Activated gamma-delta T cell treated with Interleukin-2 at 50 U/mL for 16 hours (primary cell): ENCODE results near the gene KRTCAP2.
"Not testable (repeated sequence)": the region's sequence is repeated elsewhere in the genome, so short reads cannot be mapped to it uniquely, and the experiment has no call there.

Experiments used
- DNase-seq: peaks from one replicate; pipeline ENCODE4 v3.0.0-alpha.2; 2020

KRTCAP2 gene

GRCh38 chr1:155172732-155173477 lies at the start of gene KRTCAP2:
Gene KRTCAP2 (minus strand): TSS chr1:155173304. CDS start chr1:155173224, 80 bp downstream.
- DNase-seq: peak; percentile 94

- DNase-seq: not testable (repeated sequence)
These were observed 47.3 kb upstream of the KRTCAP2 start for GRCh38 chr1:155220211-155220965.

GRCh38 chr1:155219592-155220031 lies 46.5 kb upstream of the KRTCAP2 start:
- no peak for DNase-seq

DNA sequence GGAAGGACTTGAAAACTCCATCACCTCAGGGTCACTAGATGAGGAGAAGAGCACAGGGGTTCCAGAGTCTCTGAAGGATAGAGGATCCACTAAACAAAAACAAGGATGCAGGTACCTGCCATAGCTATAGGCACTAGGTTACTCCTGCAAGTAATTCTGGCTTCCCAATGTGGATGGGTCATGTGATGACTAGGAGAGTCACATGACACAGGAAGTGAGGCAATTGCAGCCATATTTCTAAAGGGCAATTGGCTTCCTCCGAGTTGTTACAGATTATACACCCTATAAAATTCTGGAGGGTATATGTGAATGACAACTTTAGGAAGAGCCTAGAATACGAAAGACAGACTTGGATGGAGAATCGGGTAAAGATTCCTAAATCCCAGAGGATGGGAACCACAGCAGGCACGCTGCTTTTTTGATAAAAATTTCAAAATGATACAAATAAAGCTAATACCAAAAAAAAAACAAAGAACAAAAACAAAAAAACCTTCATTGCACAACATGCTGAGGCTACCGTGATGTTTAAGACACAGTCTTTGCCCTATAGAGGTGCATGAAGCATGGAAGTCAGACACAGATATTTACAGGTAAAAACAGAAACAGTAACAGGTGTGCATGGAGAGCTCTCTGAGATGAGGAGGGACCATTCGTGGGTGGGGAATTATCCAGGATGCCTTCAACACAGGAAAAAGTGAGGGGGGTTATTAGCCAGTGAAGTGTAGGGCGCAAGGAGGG lies 45.9 kb upstream of the KRTCAP2 start:
- no peak for DNase-seq

GRCh38 chr1:155214702-155215101 lies 41.6 kb upstream of the KRTCAP2 start:
- not testable (repeated sequence) for DNase-seq

DNA sequence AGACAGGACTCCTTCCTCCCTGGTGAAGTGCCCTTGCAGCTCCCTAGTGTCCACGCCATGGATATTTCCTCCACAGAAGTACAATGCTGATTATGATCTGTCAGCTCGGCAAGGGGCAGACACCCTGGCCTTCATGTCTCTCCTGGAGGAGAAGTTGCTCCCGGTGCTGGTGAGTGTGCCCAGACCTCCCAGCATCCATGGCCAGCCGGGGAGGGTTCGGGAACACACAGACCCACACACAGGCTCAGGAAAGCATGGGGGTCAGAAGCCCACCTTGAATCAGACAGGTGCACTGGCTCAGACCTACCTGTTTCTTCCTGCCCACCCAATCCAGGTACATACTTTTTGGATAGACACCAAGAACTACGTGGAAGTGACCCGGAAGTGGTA lies 38.9 kb upstream of the KRTCAP2 start:
- not testable (repeated sequence) for DNase-seq

DNA sequence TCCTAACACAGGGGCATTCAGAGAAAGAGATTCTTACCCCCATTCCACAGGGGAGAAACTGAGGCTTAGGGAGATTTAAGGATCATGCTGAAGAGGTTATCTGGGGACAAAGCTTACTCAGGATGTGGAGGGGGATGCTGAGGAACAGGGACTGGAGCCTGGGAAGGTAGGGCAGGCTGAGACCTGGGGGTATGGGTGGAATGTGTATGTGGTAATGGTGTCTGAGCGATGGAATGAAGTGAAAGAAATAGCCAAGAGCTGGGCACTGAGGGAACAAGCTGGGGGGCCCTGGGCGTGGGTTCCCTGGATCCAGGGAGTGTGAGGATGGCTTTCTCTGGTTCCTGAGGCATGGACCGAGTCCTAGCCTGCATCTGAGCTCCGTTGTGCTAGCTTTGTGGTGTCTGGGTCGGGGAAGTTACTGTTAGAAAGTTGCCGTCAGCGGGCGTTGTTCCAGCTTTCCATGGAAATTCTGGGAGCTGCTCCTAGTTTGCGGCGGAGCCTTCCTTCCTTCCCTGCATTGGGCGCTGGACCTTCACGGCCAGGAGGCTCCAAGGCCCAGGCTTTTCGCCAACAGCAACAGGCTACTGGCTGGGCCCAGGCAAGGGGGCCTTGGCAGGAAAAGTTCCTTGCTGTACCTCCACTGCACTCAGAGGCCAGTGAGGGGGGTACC lies 38.4 kb upstream of the KRTCAP2 start:
- not testable (repeated sequence) for DNase-seq

- no peak for DNase-seq
These were observed 37.4 kb upstream of the KRTCAP2 start for GRCh38 chr1:155210314-155211104.

GRCh38 chr1:155209312-155209721 lies 36.2 kb upstream of the KRTCAP2 start:
- no peak for DNase-seq

GRCh38 chr1:155208541-155209311 lies 35.6 kb upstream of the KRTCAP2 start, which contains the start of gene MTX1:
Gene MTX1 (plus strand): TSS chr1:155208695. CDS start chr1:155208805, 110 bp downstream.
- DNase-seq: peak; percentile 84

DNA sequence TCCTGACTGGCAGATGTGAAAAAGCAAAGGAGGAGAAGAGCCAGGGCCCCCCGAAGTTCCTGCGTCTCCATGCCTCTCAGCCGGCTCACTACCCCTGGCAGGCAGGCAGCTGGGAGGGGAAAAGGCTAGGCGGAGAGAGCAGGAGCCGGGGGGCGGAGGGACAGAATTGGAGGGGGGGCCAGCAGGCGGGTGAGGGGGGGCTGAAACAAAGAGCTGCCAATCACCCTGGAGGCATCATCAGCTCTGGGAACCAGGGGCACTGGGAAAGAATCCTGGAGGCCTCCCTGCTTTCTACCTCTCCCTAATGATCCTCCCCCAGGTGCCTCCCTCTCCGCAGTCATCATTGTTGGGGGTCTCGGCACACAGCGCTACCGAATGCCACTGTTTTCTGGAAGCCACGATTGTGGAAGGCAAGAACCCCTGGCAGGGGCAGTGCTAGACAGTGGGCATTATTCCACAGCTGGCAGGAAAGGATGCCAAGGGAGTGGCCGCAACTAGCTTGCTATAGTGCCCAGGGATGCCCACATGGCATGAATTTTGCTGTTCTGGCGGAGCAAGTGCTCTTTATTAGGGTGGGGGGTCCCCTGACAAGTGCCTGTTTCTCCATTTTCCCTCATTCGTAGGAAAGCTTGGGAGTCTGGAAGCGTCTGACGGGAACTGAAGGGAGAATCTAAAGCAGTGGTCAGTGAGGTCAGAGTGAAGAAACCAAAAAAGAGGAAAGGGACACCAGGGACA lies 34.9 kb upstream of the KRTCAP2 start, which contains the start of gene THBS3:
TSS of gene THBS3 (minus strand) at position 92 of the 735 bp plus-strand sequence. CDS start at position 71, 21 bp downstream.
- no peak for DNase-seq

DNA sequence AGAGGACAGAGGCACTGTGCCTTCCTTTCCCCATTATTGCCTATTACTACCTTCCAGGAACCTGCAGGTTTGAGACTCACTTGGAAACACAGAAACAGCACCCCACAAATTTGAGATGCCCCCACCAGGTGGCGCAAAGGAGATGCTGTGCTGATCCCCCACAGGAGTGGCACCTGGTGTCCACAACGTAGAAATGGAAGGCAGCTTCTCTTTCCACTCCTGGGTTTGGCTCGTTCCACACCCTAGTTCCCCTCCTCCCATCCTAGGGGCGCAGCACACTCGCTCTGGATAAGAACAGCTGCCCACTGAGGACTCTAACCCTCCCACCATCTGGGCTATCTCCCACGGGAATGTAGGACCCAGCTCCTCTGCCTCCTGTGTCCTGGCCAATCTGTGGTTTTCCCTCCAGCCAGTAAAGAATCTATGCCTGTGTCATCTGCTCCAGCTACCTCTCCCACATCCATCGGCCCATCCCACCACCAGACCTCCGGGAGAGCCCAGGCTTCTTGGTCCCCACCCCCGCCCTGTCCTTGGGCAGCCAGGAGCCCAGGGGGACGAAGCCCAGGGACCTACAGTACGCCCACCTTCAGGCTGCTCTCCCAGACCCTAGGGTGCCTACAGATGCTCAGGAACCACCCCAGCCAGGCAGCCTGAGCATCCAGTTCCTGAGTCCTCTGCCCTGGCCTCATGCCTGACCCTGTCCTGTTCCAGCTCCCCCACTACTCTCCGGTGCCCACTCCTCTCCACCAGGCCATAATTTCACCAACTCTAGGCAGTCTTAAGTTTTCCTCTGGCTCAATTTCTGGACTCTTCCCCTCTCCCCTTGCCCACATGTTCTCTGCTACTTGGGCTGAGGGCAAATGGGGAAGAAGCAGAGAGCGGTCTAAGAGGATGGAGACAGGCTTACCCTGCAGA lies 34.0 kb upstream of the KRTCAP2 start:
- peak; percentile 93 for DNase-seq

DNA sequence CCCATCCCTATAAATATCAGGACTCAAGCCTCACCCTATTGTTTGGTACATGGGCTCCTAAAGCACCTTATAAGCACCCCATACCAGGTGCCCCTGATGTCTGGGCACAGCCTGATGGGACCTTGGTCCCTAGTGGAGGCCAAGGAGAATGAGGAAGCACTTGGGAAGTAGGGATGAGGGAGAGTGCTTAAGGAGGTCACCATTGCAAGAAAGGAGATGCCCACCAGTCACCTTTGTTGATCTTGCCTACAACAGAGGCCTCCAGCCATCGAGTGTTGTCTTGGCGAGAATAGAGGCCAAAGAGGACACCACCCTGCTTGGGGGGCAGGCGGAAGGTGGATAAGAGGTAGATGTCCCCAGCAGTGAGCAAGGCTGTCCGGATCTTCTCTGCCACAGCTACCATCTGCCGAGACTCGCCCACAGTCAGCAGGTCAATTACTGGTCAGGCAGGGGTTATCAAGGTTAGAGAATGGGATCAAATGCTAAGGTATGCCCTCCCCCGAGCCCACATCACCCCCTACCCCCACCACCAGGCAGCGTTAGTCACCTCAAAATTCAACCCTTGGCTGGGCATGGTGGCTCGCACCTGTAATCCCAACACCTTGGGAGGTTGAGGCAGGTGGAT lies 33.0 kb upstream of the KRTCAP2 start:
- DNase-seq: no peak

DNA sequence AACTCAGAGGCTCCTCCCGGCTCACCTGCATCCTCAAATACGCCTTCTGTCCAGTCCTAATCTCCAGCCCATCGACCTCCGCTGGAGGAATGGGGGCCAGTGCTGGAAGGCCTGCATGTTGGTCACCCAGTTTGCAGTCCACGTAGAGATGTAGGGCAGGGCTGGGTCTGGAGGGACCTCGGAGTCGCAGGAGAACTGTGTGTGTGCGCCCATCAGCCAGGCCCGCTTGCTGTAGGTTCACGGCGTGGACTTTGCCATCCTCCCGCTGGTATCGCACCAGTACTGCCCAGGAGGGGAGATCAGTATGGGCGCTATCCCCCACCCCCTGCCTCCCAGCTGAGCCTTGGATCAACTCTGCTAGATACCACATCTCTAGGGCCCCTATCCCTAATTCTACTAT lies 31.9 kb upstream of the KRTCAP2 start:
- DNase-seq: no peak

- no peak for DNase-seq
These were observed 29.8 kb upstream of the KRTCAP2 start for GRCh38 chr1:155202731-155203515.

DNA sequence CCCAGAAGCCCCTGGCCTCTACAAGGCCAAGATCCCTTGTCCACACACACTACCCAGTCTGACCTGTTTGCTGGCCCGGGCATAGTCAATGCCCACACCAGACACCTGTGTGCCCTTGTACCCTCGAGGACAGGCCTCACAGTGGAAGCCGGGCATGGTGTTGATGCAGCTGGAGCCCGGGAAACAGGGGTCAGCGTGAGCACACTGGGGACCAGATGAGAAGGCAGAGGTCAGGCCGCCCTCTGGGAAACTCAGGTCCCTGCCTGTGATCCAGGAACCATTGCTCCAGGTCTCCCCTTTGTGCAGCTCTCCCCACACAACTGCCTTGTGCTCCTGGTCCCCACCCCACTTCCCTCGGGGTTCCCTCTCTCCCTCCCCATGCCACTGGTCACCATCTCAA lies 29.1 kb upstream of the KRTCAP2 start:
- no peak for DNase-seq

GRCh38 chr1:155200920-155201319 lies 27.8 kb upstream of the KRTCAP2 start:
- DNase-seq: no peak

DNA sequence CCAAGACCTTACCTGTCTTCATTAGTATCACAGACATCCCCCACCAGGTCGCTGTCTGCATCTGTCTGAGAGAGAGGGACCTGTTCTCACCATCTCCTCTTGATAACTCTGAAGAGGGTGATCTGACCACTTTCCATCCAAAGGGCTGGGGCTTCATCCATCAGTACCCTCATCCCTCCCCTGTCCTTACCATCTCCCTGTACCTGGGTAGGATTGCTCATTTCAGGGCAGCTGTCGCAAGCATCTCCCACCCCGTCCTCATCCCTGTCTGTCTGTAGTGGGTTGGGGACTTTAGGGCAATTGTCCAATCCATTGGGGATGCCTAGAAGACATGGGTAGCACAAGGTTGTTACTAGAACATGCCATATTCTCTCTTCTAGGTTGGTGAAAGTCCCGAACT lies 26.7 kb upstream of the KRTCAP2 start:
- no peak for DNase-seq
